Measurements from ENCODE around the gene OR10H3. TPM values are rescaled to one million over a fixed set of nuclear protein-coding genes. Genes with fewer than 3 reads are reported as not detected.

OR10H3 gene
- total and polyA plus RNA-seq, 2 of the 8 experiments (the other 6 are each of a cell fraction or from before 2014, with no cell fraction given): not detected

GRCh38 chr19:15776991-15777970 is 39.5 kb downstream of the OR10H3 start:
- POLR2A ChIA-PET (ENCODE audit: partially characterized antibody): no interaction called here
- H3K4ac ChIP-seq (replicated peaks; ENCODE audit: insufficient read length, low read depth, low read length): no peak overlapping the region
- H3K27ac ChIP-seq (ENCODE audit: low read depth, low read length): no peak overlapping the region
- H3K27me3 ChIP-seq (replicated peaks in 1 of 4; ENCODE audit: control insufficient read depth in 3 of 4, extremely low read depth in 1 of 4, insufficient read depth in 3 of 4, low read length in 3 of 4): no peaks in the 10 kb centered on the region
- CTCF ChIA-PET (ENCODE audit: partially characterized antibody): no interaction called here
- no peak for FAIRE-seq
- no peak overlapping the region for H4K8ac ChIP-seq (ENCODE audit: extremely low read depth, insufficient read depth, low read length)
- TF ChIP-seq HDAC2 (IDR thresholded peaks at IDR 0.05; ENCODE audit: borderline replicate concordance in 1 of 2, low read depth in 2 of 2, low read length in 2 of 2) (no peak), SRF (IDR thresholded peaks at IDR 0.05; ENCODE audit: low read depth, low read length) (no peak), SIN3A (conservative IDR thresholded peaks at IDR 0.05 in 1 of 2, IDR thresholded peaks at IDR 0.05 in 1 of 2; ENCODE audit: low read depth in 1 of 2, low read length in 2 of 2) (no peak), POLR2AphosphoS5 (IDR thresholded peaks at IDR 0.05; ENCODE audit: low read depth, low read length) (no peak), CTBP2 (IDR thresholded peaks at IDR 0.05; ENCODE audit: borderline replicate concordance, insufficient read depth, insufficient read length, low read length) (no peak), ATF2 (IDR thresholded peaks at IDR 0.05; ENCODE audit: low read length) (no peak), RBBP5 (IDR thresholded peaks at IDR 0.05; ENCODE audit: borderline replicate concordance, low read depth, low read length) (no peak), SUZ12 (IDR thresholded peaks at IDR 0.05; ENCODE audit: low read length) (no peak), EGR1 (IDR thresholded peaks at IDR 0.05; ENCODE audit: borderline replicate concordance, low read depth, low read length) (no peak)
- no peak overlapping the region for H3K4me3 ChIP-seq (ENCODE audit: extremely low read depth in 1 of 4, insufficient read depth in 2 of 4, low read depth in 3 of 4, low read length in 4 of 4)
- H3K4me2 ChIP-seq (ENCODE audit: insufficient read depth in 1 of 2, low read depth in 2 of 2, low read length in 2 of 2): no peak overlapping the region
- no peaks in the 10 kb centered on the region for H3K79me1 ChIP-seq (ENCODE audit: low read depth, low read length)
- H2AFZ ChIP-seq (ENCODE audit: low read length): no peak overlapping the region
- no peak overlapping the region for H2BK120ac ChIP-seq (replicated peaks; ENCODE audit: low read depth, low read length)
- H3K79me2 ChIP-seq (ENCODE audit: control insufficient read depth in 1 of 2, insufficient read depth in 2 of 2, low read length in 2 of 2): no peaks in the 10 kb centered on the region
- no peak overlapping the region for H3K9ac ChIP-seq (replicated peaks in 1 of 4; ENCODE audit: extremely low read depth in 1 of 4, low read depth in 3 of 4, low read length in 3 of 4)
- H2AK5ac ChIP-seq (ENCODE audit: low read depth, low read length): no peak overlapping the region
- H3K23me2 ChIP-seq (ENCODE audit: low read depth, low read length): no peaks in the 10 kb centered on the region; the same call in 1 of the 2 replicates
- no peak overlapping the region for H3K56ac ChIP-seq (replicated peaks; ENCODE audit: insufficient read length, low read depth, low read length)
- H3K36me3 ChIP-seq (ENCODE audit: control insufficient read depth in 2 of 4, insufficient read depth in 4 of 4, low read length in 3 of 4): no peaks in the 10 kb centered on the region
- H2BK15ac ChIP-seq (ENCODE audit: low read length): no peak overlapping the region
- H4K20me1 ChIP-seq (replicated peaks in 1 of 2; ENCODE audit: control insufficient read depth in 1 of 2, insufficient read depth in 2 of 2, low read length in 2 of 2): no peaks in the 10 kb centered on the region
- no peak overlapping the region for H3K14ac ChIP-seq (ENCODE audit: insufficient read length)
- H4K91ac ChIP-seq (replicated peaks; ENCODE audit: insufficient read length, low read length): no peak overlapping the region
- H4K5ac ChIP-seq (ENCODE audit: insufficient read length, low read depth, low read length): no peak overlapping the region
- no peak overlapping the region for H3K23ac ChIP-seq (ENCODE audit: insufficient read length)
- H3K9me3 ChIP-seq (ENCODE audit: insufficient read depth in 2 of 2, low read depth in 1 of 2, low read length in 1 of 2): peaks cover 77 to 88% of the 10 kb centered on the region in 2 experiments
- WGBS, 2 experiments (ENCODE audit: extremely low coverage in 1 of 2, insufficient coverage in 1 of 2, insufficient read length in 1 of 2, insufficient replicate concordance in 2 of 2, low coverage in 1 of 2, low lambda C conversion rate in 2 of 2, missing lambda C conversion rate in 1 of 2): 69% methylated on average over 9 of the region's 9 CpGs; no CpG with 5 or more reads in 1 of the 2 experiments
- no peaks in the 10 kb centered on the region for H3K4me1 ChIP-seq (replicated peaks in 1 of 4; ENCODE audit: control insufficient read depth in 3 of 4, insufficient read depth in 4 of 4, low read length in 3 of 4)
- DNase-seq (ENCODE audit: low read depth in 1 of 2, low spot score in 2 of 2): no peak
- H2BK20ac ChIP-seq (ENCODE audit: low read length): no peak overlapping the region
- no peak overlapping the region for H3K18ac ChIP-seq (ENCODE audit: extremely low read depth, low read length)
- no peak overlapping the region for H2BK5ac ChIP-seq (ENCODE audit: low read depth, low read length)
- no peak overlapping the region for H2BK12ac ChIP-seq (ENCODE audit: low read depth, low read length)
